ENCODE data around the gene FBXO27. TPM values are rescaled to one million over a fixed set of nuclear protein-coding genes. Genes with fewer than 3 reads are reported as not detected.

FBXO27 gene
- total and polyA plus RNA-seq, 2 of the 13 experiments (the other 11 are each of a cell fraction or from before 2014, with no cell fraction given) = 0.15 to 2.8 TPM

GRCh38 chr19:38975861-38976271, 56.5 kb downstream of the FBXO27 start (continued):
- TF ChIP-seq NAIF1 (CRISPR knock-in tag; IDR thresholded peaks at IDR 0.05; ENCODE audit: borderline replicate concordance) (no peak), ZNF225 (CRISPR knock-in tag; IDR thresholded peaks at IDR 0.05) (0 out of 2 replicates have a peak, but pooled peaks have one; percentile 12), GFI1 (CRISPR knock-in tag; IDR thresholded peaks at IDR 0.05; ENCODE audit: borderline replicate concordance) (0 out of 2 replicates have a peak, but pooled peaks have one; percentile 3), YEATS2 (CRISPR knock-in tag; IDR thresholded peaks at IDR 0.05; ENCODE audit: borderline replicate concordance) (no peak), RFXANK (CRISPR knock-in tag; IDR thresholded peaks at IDR 0.05) (no peak), SOX5 (CRISPR knock-in tag; IDR thresholded peaks at IDR 0.05; ENCODE audit: borderline replicate concordance) (no peak), ZBTB14 (CRISPR knock-in tag; IDR thresholded peaks at IDR 0.05) (no peak), MAFG (CRISPR knock-in tag; IDR thresholded peaks at IDR 0.05) (no peak), GLMP (CRISPR knock-in tag; IDR thresholded peaks at IDR 0.05; ENCODE audit: borderline replicate concordance) (no peak), SSRP1 (CRISPR knock-in tag; IDR thresholded peaks at IDR 0.05) (no peak), KDM5B (CRISPR knock-in tag; IDR thresholded peaks at IDR 0.05; ENCODE audit: borderline replicate concordance) (no peak), ZNF260 (CRISPR knock-in tag; IDR thresholded peaks at IDR 0.05; ENCODE audit: borderline replicate concordance, low read depth) (no peak), GMEB2 (CRISPR knock-in tag; IDR thresholded peaks at IDR 0.05; ENCODE audit: low read depth) (no peak)
- TF ChIP-seq, protein P1, sequence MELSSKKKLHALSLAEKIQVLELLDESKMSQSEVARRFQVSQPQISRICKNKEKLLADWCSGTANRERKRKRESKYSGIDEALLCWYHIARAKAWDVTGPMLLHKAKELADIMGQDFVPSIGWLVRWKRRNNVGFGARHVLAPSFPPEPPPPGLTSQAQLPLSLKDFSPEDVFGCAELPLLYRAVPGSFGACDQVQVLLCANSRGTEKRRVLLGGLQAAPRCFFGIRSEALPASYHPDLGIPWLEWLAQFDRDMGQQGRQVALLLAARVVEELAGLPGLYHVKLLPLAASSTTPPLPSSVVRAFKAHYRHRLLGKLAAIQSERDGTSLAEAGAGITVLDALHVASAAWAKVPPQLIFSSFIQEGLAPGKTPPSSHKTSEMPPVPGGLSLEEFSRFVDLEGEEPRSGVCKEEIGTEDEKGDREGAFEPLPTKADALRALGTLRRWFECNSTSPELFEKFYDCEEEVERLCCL (CRISPR knock-in tag; IDR thresholded peaks at IDR 0.05; ENCODE audit: borderline replicate concordance) = no peak
- TF ChIP-seq, protein P2, sequence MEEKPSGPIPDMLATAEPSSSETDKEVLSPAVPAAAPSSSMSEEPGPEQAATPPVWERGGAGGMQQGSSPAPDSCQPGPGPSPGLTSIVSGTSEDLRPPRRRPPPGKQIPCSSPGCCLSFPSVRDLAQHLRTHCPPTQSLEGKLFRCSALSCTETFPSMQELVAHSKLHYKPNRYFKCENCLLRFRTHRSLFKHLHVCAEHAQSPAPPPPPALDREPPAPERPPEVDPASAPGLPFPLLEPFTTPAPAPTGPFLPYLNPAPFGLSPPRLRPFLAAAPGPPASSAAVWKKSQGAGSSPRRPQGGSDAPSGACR (CRISPR knock-in tag; IDR thresholded peaks at IDR 0.05) = no peak
- TF ChIP-seq, protein P3, sequence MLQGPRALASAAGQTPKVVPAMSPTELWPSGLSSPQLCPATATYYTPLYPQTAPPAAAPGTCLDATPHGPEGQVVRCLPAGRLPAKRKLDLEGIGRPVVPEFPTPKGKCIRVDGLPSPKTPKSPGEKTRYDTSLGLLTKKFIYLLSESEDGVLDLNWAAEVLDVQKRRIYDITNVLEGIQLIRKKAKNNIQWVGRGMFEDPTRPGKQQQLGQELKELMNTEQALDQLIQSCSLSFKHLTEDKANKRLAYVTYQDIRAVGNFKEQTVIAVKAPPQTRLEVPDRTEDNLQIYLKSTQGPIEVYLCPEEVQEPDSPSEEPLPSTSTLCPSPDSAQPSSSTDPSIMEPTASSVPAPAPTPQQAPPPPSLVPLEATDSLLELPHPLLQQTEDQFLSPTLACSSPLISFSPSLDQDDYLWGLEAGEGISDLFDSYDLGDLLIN (CRISPR knock-in tag; IDR thresholded peaks at IDR 0.05; ENCODE audit: borderline replicate concordance) = no peak
